Left ventricle myocardium superior (tissue), 1 donor: ENCODE data around the gene MBLAC2. TPM values are rescaled to one million over a fixed set of nuclear protein-coding genes. Genes with fewer than 3 reads are reported as not detected.
A peak's percentile ranks its signal among the peaks of the same experiment; 100 is the strongest.

Experiments
- ATAC-seq: fragments of 200-7000 bp; cut with Tn5 transposase; one replicate; pipeline ENCODE4 v1.9.1; 2020; ENCODE audit warnings: mild to moderate bottlenecking, moderate library complexity
- DNase-seq: peaks from one replicate; pipeline ENCODE4 v3.0.0-alpha.2; 2020
- intact Hi-C: fragments of 100-400 bp; cut with micrococcal nuclease; formaldehyde crosslinking; loops from one replicate; pipeline ENCODE4 v1.11.0; 2022
- long read RNA-seq: library from polyadenylated mRNA; unstranded; transcript quantifications from one replicate; pipeline ENCODE4 v2.0.0, GENCODE V29; 2021
- total RNA-seq: library from RNA; stranded (reverse); fragmentation: NEBNext Ultra II Directional; extraction: Animal tissue kit (Norgen Biotek cat#: 25700); gene quantifications from one replicate; pipeline ENCODE4 v1.2.1, GENCODE V29; 2021
- donor health status: DM: no; HTN: yes; CAD: no; lungs with severe emphysema.

MBLAC2 gene
- 4.1 TPM for total RNA-seq
- long read RNA-seq, full-length matches to known transcripts: 13 of 15 reads
- long read RNA-seq, partial matches to known transcripts: 0 of 15 reads
- long read RNA-seq, other reads (novel, unspliced or antisense): 2 of 15 reads

DNA sequence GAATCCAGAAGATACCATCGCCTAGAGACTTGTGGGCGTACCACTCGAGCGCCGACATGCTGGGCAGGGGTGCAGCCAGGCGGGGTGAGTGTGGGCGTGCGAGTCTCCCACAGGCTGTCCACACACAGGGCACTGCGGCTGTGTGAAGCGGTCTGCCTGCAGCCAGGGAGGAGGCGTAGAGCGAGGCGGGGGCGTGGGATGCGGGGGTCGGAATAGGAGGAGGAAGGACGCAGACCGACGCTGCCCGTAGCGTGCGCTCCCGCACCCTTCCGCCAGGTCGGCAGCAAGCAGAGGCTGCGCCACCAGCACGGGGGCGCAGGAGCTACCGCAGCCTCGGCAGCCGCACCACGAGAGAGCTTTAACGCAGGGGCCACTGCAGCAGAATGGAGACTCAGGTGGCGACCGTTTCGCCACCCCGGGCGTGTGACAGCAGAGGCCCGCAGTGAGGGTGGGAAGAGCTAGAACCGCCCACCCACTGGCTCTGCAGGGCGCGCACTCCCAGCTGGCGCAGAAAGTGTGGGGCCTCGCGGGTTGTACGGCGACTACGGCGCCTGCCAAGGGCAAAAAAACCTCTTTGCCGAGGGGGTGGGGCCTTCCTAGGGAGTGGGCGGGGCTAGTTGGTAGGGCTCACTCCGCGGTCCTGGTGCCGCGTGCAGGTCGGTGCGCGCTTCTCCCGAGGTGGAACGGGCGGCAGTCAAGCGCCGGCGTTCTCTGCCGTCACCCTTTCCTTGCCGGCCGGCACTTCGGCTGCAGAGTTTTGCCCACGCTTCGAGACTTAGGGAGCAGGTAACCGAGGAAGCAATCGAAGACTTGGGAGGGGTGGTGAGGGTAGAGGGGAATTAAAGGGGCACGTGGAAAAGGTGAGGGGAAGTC lies at the start of gene MBLAC2, which contains the start of gene POLR3G:
TSS of gene MBLAC2 (minus strand) at position 537 of the 873 bp plus-strand sequence. CDS start at position 58, 479 bp downstream.
TSS of gene POLR3G (plus strand) at position 630 of the 873 bp plus-strand sequence. CDS start 10,704 bp downstream, outside the sequence.
- DNase-seq (peak; percentile 93), ATAC-seq (peak; percentile 99)
- intact Hi-C loops: no loop called here

DNA sequence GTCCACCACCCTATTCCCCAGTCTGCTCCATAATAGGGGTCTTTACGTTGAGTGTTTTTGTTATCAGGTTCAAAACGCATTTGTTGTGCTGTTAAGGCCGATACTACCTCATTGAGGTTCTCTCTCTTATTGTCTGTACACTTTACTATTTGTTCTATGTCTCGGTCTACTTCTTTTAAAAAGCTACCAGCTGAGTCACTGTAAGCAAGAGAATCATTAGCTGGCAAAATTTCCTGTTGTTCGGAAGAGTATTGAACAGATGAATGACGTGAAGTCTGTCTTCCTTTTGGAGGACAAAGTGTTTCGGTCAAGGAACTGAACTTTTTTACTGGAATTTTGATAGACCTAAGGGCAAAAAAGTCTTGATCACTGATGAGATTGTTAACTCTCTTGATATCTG lies 44.5 kb upstream of the MBLAC2 start:
- DNase-seq: no peak
- intact Hi-C loops: no loop called here
- no peak for ATAC-seq

DNA sequence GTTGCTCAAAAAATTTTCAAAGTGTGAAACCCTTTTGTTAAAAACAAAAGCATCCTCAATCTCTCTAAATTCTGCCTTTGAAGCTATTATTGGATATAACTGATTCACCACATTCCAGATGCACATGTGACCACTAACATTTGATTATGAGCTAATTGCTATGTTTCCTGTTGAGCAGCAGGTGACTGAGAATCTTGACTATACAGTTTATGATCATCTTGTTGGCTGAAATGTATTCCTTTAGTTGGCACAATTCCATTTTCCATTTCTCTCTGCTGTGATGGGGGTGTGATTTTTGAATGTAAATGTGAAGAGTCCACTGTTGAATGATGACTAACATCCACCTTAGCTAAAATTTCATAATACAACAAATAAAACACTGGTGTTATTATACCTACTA lies 44.1 kb upstream of the MBLAC2 start:
- ATAC-seq: no peak
- intact Hi-C loops: no loop called here
- DNase-seq: no peak

DNA sequence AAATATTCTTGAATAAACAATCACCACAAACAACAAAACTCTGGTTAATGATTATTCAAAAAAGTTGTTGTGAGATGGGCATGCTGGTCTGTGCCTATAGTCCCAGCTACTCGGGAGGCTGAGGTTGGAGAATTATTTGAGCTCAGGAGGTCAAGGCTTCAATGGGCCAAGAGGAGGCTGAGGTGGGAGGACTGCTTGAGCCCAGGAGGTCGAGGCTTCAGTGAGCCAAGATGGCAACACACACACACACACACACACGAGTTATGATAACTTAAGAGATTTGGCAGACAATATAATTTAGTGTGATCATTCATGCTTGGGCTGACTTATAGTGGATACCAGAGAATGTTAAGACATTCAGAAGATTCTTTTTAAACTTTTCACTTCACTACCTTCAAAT lies 39.9 kb upstream of the MBLAC2 start:
- DNase-seq (no peak), ATAC-seq (no peak)
- intact Hi-C loops: no loop called here

DNA sequence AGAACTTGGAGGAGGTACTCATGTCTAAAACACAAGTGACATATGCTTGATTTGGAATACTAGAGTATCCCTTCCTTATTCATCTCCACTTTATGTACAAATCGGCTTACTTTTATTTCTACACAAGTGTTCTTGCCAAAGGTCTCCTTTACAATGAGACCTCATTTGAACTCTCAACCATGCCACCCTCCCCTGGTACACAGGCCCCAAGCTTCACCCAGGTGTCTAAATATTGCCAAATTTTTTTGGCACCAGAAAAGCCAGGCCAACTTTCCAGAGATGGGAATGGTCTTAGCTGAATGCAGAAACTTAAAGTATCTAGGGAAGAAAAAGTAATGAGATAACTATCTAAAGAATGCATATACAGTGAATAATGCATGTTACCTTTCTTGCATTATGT lies 35.9 kb upstream of the MBLAC2 start:
- intact Hi-C loops: no loop called here
- no peak for ATAC-seq
- no peak for DNase-seq

DNA sequence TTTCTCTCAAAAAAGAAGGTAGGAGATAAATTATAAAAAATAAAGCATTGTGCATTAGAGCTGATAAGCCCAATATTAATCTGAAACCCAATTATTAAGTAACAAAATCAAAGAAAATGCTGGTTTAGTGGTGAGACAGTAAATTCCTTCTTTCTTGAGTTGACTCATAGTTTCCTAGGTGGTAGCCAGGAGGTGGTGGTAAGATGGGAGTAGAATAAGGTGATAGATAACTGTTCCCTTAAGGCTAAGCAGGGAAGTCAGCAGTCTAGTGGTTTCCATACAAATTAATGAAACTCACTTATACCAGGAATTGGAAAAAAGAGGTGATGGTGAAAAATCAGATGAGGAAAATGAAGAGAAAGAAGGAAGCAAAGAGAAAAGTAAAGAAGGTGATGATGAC lies 31.6 kb upstream of the MBLAC2 start:
- DNase-seq (no peak), ATAC-seq (no peak)
- intact Hi-C loops: no loop called here

DNA sequence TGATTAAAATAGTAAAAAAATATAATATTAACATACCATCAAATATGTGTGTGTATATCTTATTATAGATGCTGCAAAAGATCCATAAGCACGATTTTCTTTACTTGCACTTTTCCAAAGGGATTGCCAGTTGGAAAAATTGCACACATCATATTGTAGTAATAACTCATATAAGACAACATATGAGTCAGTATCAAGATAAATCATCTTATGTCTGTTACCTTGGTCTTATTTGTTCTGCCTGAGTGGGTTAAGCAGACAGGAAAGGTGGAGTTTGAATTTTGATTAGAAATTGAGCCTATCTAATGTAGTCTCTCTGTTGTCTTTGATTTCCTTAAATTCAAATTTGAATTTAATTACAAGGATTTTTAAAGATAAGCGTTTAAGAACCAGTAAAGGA lies 30.2 kb upstream of the MBLAC2 start:
- intact Hi-C loops: no loop called here
- no peak for DNase-seq
- ATAC-seq: no peak

DNA sequence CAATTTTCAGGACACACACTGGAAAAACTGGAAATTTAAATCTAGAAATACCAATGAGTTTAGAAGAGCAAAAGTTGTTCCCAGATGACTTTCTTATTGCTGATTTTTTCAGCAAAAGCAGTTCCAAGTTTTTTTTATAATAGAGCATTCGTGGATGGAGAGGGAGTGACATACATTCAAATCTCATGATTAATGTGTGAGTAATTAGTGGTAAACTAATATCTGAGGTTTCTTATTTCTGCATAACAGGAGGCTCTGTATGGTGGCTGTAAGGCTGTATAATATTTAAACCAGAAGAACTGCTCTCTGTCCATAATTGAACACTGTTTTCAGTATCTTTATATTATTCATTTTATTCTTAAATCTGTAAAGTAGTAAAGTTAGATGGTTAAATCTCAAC lies 29.0 kb upstream of the MBLAC2 start:
- intact Hi-C loops: no loop called here
- no peak for ATAC-seq
- DNase-seq: no peak

DNA sequence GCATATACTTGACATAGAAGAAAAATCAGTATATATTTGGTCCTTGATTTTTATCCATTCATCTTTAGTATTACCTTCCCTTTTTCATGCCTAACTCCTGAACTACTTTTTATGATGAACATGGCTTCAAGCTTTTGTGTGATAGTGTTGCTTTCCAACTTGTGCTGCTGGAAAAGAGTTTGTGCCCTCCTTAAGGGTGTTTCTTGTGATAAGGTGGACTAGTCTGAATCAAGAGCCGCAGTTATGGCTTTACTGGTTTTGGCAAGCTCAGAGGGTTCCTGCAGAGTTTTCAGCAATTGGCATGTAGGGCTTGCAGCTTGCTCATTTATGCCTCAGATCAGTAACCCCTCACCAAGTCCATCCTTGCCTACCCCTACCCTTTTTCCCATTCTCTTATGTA lies 20.6 kb upstream of the MBLAC2 start:
- ATAC-seq (no peak), DNase-seq (no peak)

DNA sequence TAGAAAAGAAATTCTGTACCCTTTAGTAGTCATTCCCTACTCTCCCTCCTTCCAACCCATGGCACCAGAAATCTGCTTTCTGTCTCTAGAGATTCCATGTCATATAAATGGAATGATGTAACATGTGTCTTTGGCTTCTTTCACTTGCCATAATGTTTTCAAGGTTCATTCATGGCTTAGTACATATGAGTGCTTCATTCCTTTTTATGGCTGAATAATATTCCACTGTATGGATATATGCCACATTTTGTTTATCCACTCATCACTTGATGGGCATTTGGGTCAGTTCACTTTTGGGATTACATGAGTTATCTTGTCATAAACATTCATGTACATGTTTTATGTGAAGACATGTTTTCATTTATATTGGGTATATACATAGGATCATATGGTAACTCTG lies 19.5 kb upstream of the MBLAC2 start:
- intact Hi-C loops: no loop called here
- ATAC-seq: no peak
- DNase-seq: no peak

More for the DNA sequence above, 20.6 kb upstream of the MBLAC2 start:
- intact Hi-C loops: no loop called here

DNA sequence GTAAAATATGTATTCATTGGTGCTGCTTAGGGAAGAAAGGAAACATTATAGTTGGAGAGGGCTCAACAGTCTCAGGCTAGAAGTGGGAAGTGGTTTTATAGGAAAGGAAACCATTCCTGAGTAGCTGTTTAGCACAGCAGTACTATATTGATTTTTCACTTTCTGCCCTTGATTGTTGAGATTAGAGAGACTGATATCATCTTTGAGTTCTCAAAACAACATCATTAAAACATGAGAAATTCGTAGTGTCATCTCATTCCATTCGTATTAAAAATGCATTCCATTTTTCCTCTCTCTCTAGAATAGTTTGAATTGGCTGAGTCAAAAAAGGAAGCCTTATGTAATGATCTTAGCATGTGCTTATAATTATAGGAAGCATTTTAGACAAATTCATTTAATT lies 14.2 kb upstream of the MBLAC2 start:
- intact Hi-C loops: no loop called here
- ATAC-seq: no peak
- DNase-seq: no peak

DNA sequence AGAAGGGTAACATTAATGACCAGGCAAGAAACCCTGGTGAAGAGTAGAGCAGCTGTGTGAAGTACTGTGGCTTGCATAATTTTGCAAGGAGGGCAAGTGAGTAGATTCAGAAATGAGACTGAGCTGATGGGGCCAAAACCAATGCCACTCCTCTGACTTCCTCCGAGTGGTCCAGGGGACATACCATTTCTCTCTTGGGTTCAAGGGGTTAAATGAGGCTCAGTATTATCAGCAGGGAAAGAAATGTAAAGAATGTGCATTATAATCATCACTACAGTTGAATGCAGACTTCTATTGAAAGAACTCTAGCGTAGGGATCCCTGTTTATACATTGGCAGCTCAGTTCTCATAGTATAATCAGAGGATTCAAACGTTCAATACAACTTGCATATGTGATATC lies 10.0 kb upstream of the MBLAC2 start:
- ATAC-seq (no peak), DNase-seq (no peak)
- intact Hi-C loops: no loop called here

DNA sequence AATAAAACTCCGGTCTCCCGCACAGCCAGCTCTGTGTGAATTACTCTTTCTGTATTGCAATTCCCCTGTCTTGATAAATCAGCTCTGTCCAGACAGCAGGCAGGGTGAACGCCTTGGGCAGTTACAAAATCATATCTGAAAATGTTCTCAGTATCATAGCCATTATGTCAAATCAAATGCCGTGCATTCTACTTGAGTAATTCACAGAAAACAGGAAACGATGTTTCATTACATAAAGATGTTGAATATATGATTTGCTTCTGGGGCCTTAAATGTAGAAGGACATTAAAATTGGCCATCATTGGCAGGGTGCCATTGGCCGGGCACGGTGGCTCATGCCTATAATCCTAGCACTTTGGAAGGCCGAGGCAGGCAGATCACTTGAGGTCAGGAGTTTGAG lies 8.6 kb upstream of the MBLAC2 start:
- DNase-seq: no peak
- intact Hi-C loops: no loop called here
- ATAC-seq: no peak

DNA sequence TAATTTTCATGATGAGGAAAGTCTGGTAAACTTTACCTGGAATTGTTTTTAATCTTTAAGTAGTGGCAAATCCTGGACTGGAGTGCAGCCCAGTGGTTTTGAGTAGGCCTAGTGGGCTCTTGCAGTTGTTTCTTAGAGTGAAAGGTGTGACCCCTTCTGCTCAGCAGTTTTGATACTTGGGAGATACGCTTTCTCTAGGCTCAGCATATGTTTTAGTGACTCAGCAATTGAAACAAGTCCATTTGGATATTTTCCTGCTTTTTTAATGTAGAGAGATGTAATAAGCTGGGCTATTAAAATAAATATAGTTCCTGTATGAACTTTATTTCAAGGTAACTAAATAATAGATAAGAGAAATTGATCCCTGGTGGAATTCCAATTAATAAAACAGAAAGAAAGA lies 6.1 kb upstream of the MBLAC2 start:
- intact Hi-C loops: no loop called here
- ATAC-seq: no peak
- DNase-seq: no peak

DNA sequence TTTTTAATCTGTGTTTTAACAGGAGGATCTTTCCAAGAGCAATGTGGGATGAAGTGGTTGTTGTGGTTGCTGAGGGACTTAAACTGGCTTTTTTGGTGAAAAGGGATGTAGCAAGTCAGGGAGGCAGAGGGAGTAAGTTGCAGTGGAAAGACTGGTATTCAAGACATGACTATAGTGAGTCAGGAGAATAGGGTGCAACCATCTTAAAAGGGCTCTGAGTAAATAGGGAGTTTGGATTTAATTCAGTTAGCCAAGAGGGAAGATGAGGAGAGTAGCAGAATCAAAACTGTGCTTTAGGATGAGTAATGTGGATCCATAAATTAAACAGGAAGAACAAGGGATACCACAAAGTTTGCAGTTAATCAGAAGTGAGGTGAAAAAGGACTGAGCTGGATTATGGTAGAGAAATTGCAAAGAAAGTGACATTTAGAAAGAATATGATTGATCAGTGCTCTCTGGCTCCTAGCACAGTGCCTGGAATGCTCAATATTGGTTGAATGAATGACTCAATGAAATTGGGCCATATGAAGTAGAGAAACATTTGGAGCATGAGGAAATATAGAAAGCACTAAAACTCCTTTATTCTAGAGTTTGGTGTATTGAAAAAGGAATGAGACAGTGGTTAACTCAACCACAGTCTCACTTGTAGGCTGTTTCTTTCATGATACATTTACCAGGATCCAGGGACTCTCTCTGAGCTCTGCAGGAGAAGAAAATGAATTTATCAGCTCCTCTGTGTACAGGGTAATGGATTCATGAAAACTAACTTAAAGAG lies 5.2 kb upstream of the MBLAC2 start:
- DNase-seq: no peak
- ATAC-seq: no peak
- intact Hi-C loops: no loop called here

DNA sequence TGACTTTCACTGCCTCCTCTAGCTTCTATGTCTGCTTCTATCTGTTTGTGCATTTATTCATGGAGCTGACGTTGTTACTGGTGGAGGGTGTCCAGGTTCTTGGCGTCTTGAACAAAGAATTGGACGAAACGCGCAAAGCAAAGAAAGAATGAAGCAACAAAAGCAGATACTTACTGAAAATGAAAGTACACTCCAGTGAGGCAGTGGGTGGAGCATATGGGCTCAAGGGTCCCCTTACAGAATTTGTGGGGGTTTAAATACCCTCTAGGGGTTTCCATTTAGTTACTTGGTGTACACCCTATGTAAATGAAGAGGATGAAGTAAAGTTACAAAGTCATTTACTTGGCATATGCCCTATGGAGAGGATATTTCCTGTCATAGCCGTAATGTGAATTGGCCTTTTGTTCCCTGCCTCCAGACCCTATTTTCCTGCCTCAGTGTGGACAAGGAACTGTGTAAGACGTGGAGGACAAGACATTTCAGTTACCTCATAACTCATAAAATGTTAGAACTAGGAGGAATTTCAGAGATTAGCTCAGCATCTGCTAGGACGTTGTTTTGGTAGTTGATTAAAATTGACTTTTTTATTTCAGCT lies 3.1 kb upstream of the MBLAC2 start:
- intact Hi-C loops: no loop called here
- DNase-seq (no peak), ATAC-seq (no peak)

DNA sequence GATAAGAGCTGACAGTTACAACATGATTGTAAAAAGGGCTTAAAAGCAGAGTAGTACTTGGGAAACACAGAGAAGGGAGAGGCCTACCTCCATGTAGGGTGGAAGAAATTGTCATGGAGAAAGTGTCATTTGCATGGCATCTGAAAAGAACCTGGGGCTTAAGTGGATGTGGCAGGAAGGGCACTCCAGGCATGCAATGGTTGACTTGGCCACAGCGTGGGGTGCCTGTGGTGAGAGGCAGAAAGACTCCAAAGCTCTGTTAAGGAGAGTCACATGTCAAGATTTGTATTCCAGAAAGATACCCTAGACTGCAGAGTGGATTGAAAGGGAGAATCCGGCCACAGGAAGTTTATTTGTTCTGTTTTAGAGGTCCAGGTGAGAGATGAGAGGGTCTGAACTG lies 2.5 kb upstream of the MBLAC2 start:
- ATAC-seq (no peak), DNase-seq (no peak)
- intact Hi-C loops: no loop called here

DNA sequence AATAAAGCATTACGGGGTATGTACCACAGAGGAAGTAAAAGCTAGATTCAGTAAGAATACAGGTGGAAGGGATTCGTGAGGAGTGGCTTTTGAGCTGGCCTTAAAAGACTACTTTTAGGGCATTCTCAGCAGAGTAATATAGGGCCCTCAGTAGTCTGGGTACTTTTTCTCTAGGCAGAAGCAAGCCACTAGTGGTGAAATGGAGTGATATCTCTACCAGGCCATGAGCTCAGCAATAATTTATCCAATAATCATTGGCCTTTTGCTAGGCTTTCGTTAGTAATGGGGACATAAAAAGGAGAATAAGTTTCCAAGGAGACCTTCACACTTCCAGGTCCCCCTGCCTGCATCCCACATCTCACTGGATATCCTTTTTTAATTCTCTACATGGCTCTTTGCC lies 1.8 kb upstream of the MBLAC2 start:
- ATAC-seq (no peak), DNase-seq (no peak)
- intact Hi-C loops: no loop called here

DNA sequence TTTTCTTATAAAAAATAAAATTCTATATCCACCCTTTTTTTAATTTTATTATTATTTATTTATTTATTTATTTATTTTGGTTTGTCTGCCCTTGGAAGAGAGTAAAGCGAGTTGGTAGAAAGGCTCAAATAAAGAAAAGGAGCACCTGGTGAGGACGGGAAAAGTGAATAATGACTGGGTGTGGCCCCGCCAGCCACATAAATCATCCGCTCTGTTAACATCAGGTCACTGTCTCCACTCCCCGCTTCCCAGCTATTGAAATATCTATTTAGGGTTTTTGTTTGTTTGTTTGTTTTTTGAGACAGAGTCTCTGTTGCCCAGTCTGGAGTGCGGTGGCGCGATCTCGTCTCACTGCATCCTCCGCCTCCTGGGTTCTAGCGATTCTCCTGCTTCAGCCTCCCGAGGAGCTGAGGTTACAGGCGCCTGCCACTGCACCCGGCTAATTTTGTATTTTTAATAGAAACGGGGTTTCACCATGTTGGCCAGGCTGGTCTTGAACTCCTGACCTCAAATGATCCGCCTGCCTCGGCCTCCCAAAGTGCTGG lies 937 bp upstream of the MBLAC2 start:
- intact Hi-C loops: no loop called here
- no peak for DNase-seq
- ATAC-seq: no peak
